HepG2 (cell line): ENCODE measurements around the gene ECPAS. TPM values are rescaled to one million over a fixed set of nuclear protein-coding genes. Genes with fewer than 3 reads are reported as not detected.

Experiments
- DMTF1 ChIP-seq: sonication (generic); formaldehyde crosslinking; IDR thresholded peaks from 2 replicates; pipeline ENCODE4 v1.4.0; 2020; ENCODE audit warnings: mild to moderate bottlenecking, missing genetic modification reagents
- DPF2 ChIP-seq: sonication (generic); formaldehyde crosslinking; IDR thresholded peaks from 2 replicates; pipeline ENCODE4 v1.4.0; 2020; ENCODE audit warnings: mild to moderate bottlenecking, low read depth, missing genetic modification reagents, borderline replicate concordance
- ETV5 ChIP-seq: IDR thresholded peaks from 2 replicates; pipeline ENCODE4 v1.6.1; 2018; ENCODE audit warnings: missing biosample characterization, missing genetic modification reagents, inconsistent platforms, borderline replicate concordance
- KLF9 ChIP-seq: IDR thresholded peaks from 2 replicates; pipeline ENCODE4 v1.6.1; 2016; ENCODE audit warnings: low read depth
- MBD4 ChIP-seq: IDR thresholded peaks from 2 replicates; pipeline ENCODE4 v1.6.1; 2012; ENCODE audit warnings: low read length, inconsistent platforms, borderline replicate concordance
- PLSCR1 ChIP-seq: sonication (generic); formaldehyde crosslinking; IDR thresholded peaks from 2 replicates; pipeline ENCODE4 v1.5.0; 2020; ENCODE audit warnings: missing genetic modification reagents, mild to moderate bottlenecking, borderline replicate concordance
- SNRNP70 ChIP-seq: fragments of 200-400 bp; formaldehyde crosslinking; IDR thresholded peaks from 2 replicates; pipeline ENCODE4 v1.6.1; 2017; ENCODE audit warnings: mild to moderate bottlenecking, low read depth, low read length, moderate library complexity
- TGIF2 ChIP-seq: IDR thresholded peaks from 2 replicates; pipeline ENCODE4 v1.6.1; 2016; ENCODE audit warnings: control low read depth, missing compliant biosample characterization
- ZNF280D ChIP-seq: sonication (generic); formaldehyde crosslinking; IDR thresholded peaks from 2 replicates; pipeline ENCODE4 v1.5.1; 2020; ENCODE audit warnings: mild to moderate bottlenecking, missing genetic modification reagents
- ZNF572 ChIP-seq: sonication (generic); formaldehyde crosslinking; IDR thresholded peaks from 2 replicates; pipeline ENCODE4 v1.5.1; 2020; ENCODE audit warnings: mild to moderate bottlenecking, missing genetic modification reagents
- ZNF749 ChIP-seq: sonication (generic); formaldehyde crosslinking; IDR thresholded peaks from 2 replicates; pipeline ENCODE4 v1.8.0; 2022; ENCODE audit warnings: mild to moderate bottlenecking, missing genetic modification reagents, moderate library complexity, borderline replicate concordance
- polyA plus RNA-seq, 8 experiments: library from polyadenylated mRNA; depleted of rRNA in 3 of 8; stranded (reverse) in 7 of 8; unstranded in 1 of 8; fragments of >200 nt; fragmentation: Illumina TruSeq in 4 of 8; extraction: Trizol in 4 of 8; gene quantifications; 2 replicates each; pipeline versions ENCODE4 v1.2.1 to v1.2.3, GENCODE V29; 2011 to 2016; ENCODE audit warnings: low read depth in 4 of 8, missing spikeins in 1 of 8, mixed read lengths in 1 of 8; ENCODE audit not compliant: insufficient read depth in 1 of 8
- total RNA-seq, 5 experiments: library from RNA; depleted of rRNA; stranded (reverse); fragments of >200 nt; fragmentation: Illumina TruSeq; extraction: Trizol; gene quantifications; 2 replicates each; pipeline ENCODE4 v1.2.3, GENCODE V29; 2016; ENCODE audit warnings: low read depth in 1 of 5
- TF ChIP-seq, protein P1 (sequence below): sonication (generic); formaldehyde crosslinking; IDR thresholded peaks from 2 replicates; pipeline ENCODE4 v1.9.0; 2021; ENCODE audit warnings: missing genetic modification reagents, borderline replicate concordance
- TF ChIP-seq, protein P2 (sequence below): sonication (generic); formaldehyde crosslinking; IDR thresholded peaks from 2 replicates; pipeline ENCODE4 v1.8.1; 2022; ENCODE audit warnings: low read depth, mild to moderate bottlenecking, missing genetic modification reagents
- TF ChIP-seq, protein P3 (sequence below): sonication (generic); formaldehyde crosslinking; IDR thresholded peaks from 2 replicates; pipeline ENCODE4 v1.4.0; 2020; ENCODE audit warnings: missing genetic modification reagents, borderline replicate concordance

ECPAS gene
- total and polyA plus RNA-seq, 2 of the 13 experiments (the other 11 are each of a cell fraction or from before 2014, with no cell fraction given), result 35.3 to 58.0 TPM

GRCh38 chr9:111348821-111349271 is 135.3 kb downstream of the ECPAS start (continued):
- no peak for TF ChIP-seq PLSCR1 (CRISPR knock-in tag)
- no peak for TF ChIP-seq TGIF2 (CRISPR knock-in tag)
- peak; percentile 64; the same call in 1 of the 2 replicates for TF ChIP-seq MBD4
- peak; percentile 67; the same call in 1 of the 2 replicates for TF ChIP-seq DPF2 (CRISPR knock-in tag)
- TF ChIP-seq, protein P1, sequence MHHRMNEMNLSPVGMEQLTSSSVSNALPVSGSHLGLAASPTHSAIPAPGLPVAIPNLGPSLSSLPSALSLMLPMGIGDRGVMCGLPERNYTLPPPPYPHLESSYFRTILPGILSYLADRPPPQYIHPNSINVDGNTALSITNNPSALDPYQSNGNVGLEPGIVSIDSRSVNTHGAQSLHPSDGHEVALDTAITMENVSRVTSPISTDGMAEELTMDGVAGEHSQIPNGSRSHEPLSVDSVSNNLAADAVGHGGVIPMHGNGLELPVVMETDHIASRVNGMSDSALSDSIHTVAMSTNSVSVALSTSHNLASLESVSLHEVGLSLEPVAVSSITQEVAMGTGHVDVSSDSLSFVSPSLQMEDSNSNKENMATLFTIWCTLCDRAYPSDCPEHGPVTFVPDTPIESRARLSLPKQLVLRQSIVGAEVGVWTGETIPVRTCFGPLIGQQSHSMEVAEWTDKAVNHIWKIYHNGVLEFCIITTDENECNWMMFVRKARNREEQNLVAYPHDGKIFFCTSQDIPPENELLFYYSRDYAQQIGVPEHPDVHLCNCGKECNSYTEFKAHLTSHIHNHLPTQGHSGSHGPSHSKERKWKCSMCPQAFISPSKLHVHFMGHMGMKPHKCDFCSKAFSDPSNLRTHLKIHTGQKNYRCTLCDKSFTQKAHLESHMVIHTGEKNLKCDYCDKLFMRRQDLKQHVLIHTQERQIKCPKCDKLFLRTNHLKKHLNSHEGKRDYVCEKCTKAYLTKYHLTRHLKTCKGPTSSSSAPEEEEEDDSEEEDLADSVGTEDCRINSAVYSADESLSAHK, result no peak
- TF ChIP-seq ZNF572 (CRISPR knock-in tag), result no peak
- TF ChIP-seq, protein P2, sequence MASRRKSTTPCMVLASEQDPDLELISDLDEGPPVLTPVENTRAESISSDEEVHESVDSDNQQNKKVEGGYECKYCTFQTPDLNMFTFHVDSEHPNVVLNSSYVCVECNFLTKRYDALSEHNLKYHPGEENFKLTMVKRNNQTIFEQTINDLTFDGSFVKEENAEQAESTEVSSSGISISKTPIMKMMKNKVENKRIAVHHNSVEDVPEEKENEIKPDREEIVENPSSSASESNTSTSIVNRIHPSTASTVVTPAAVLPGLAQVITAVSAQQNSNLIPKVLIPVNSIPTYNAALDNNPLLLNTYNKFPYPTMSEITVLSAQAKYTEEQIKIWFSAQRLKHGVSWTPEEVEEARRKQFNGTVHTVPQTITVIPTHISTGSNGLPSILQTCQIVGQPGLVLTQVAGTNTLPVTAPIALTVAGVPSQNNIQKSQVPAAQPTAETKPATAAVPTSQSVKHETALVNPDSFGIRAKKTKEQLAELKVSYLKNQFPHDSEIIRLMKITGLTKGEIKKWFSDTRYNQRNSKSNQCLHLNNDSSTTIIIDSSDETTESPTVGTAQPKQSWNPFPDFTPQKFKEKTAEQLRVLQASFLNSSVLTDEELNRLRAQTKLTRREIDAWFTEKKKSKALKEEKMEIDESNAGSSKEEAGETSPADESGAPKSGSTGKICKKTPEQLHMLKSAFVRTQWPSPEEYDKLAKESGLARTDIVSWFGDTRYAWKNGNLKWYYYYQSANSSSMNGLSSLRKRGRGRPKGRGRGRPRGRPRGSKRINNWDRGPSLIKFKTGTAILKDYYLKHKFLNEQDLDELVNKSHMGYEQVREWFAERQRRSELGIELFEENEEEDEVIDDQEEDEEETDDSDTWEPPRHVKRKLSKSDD (CRISPR knock-in tag), result no peak
- TF ChIP-seq SNRNP70, result no peak
- TF ChIP-seq ETV5, result peak; percentile 88
- TF ChIP-seq, protein P3, sequence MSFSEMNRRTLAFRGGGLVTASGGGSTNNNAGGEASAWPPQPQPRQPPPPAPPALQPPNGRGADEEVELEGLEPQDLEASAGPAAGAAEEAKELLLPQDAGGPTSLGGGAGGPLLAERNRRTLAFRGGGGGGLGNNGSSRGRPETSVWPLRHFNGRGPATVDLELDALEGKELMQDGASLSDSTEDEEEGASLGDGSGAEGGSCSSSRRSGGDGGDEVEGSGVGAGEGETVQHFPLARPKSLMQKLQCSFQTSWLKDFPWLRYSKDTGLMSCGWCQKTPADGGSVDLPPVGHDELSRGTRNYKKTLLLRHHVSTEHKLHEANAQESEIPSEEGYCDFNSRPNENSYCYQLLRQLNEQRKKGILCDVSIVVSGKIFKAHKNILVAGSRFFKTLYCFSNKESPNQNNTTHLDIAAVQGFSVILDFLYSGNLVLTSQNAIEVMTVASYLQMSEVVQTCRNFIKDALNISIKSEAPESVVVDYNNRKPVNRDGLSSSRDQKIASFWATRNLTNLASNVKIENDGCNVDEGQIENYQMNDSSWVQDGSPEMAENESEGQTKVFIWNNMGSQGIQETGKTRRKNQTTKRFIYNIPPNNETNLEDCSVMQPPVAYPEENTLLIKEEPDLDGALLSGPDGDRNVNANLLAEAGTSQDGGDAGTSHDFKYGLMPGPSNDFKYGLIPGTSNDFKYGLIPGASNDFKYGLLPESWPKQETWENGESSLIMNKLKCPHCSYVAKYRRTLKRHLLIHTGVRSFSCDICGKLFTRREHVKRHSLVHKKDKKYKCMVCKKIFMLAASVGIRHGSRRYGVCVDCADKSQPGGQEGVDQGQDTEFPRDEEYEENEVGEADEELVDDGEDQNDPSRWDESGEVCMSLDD (CRISPR knock-in tag), result no peak
- 0 out of 2 replicates have a peak, but pooled peaks have one; percentile 42 for TF ChIP-seq ZNF280D
- no peak for TF ChIP-seq KLF9 (CRISPR knock-in tag)
- no peak for TF ChIP-seq ZNF749
- TF ChIP-seq DMTF1 (CRISPR knock-in tag), result no peak
